WTC11 (cell line): ENCODE data around the gene KCNK17. TPM values are rescaled to one million over a fixed set of nuclear protein-coding genes. Genes with fewer than 3 reads are reported as not detected.

Source experiments
- ATAC-seq: fragments of 200-7000 bp; cut with Tn5 transposase; 2 replicates; pipeline ENCODE4 v1.10.0; 2021; ENCODE audit warnings: mild to moderate bottlenecking, moderate library complexity
- CTCF ChIA-PET: fragments of 300-600 bp; sonication (Branson Sonifier 250); formaldehyde crosslinking; loops from one replicate; lab custom pipeline; 2021; ENCODE audit warnings: antibody characterized with exemption; lab: Charles Lee
- POLR2A ChIA-PET: fragments of 350-600 bp; sonication (Branson Sonifier 250); formaldehyde crosslinking; loops from one replicate; lab custom pipeline; 2021; ENCODE audit warnings: antibody characterized with exemption; lab: Charles Lee
- DNase-seq: peaks from one replicate; pipeline ENCODE4 v3.0.0; 2021; ENCODE audit warnings: low spot score
- H3K27ac Mint-ChIP-seq: 2 replicates; pipeline ENCODE4 v1.8.0; 2021; ENCODE audit warnings: mixed read lengths
- H3K27me3 Mint-ChIP-seq: 2 replicates; pipeline ENCODE4 v1.8.0; 2021; ENCODE audit warnings: low read depth, mild to moderate bottlenecking, moderate library complexity, mixed read lengths
- H3K36me3 Mint-ChIP-seq: 2 replicates; pipeline ENCODE4 v1.8.0; 2021; ENCODE audit warnings: mixed read lengths
- H3K4me1 Mint-ChIP-seq: 2 replicates; pipeline ENCODE4 v1.8.0; 2022; ENCODE audit warnings: mixed read lengths
- H3K4me3 Mint-ChIP-seq: 2 replicates; pipeline ENCODE4 v1.8.0; 2021; ENCODE audit warnings: mild to moderate bottlenecking, moderate library complexity, mixed read lengths
- H3K9me3 Mint-ChIP-seq: 2 replicates; pipeline ENCODE4 v1.8.0; 2021; ENCODE audit warnings: mixed read lengths
- ATF1 ChIP-seq: sonication (generic); formaldehyde crosslinking; IDR thresholded peaks from 2 replicates; pipeline ENCODE4 v1.8.1; 2023; ENCODE audit warnings: mild to moderate bottlenecking, moderate library complexity, missing genetic modification reagents
- ELF4 ChIP-seq: sonication (generic); formaldehyde crosslinking; IDR thresholded peaks from 2 replicates; pipeline ENCODE4 v1.8.1; 2022; ENCODE audit warnings: low read depth, mild to moderate bottlenecking, moderate library complexity, missing genetic modification reagents
- EMX1 ChIP-seq: fragments of 250-450 bp; sonication (Bioruptor Pico); IDR thresholded peaks from 2 replicates; pipeline ENCODE4 v1.8.0; 2021; ENCODE audit warnings: mild to moderate bottlenecking
- FOXJ3 ChIP-seq: sonication (generic); formaldehyde crosslinking; IDR thresholded peaks from 2 replicates; pipeline ENCODE4 v1.9.0; 2021; ENCODE audit warnings: missing genetic modification reagents, mild to moderate bottlenecking, borderline replicate concordance
- FOXP1 ChIP-seq: sonication (generic); formaldehyde crosslinking; IDR thresholded peaks from 2 replicates; pipeline ENCODE4 v1.8.0; 2022; ENCODE audit warnings: missing genetic modification reagents, mild to moderate bottlenecking, moderate library complexity, borderline replicate concordance
- GABPB1 ChIP-seq: sonication (generic); formaldehyde crosslinking; IDR thresholded peaks from 2 replicates; pipeline ENCODE4 v1.8.1; 2023; ENCODE audit warnings: mild to moderate bottlenecking, missing genetic modification reagents
- MYBL2 ChIP-seq: sonication (generic); formaldehyde crosslinking; IDR thresholded peaks from 2 replicates; pipeline ENCODE4 v1.8.1; 2023; ENCODE audit warnings: mild to moderate bottlenecking, moderate library complexity, missing genetic modification reagents
- NFATC4 ChIP-seq: fragments of 250-450 bp; sonication (Bioruptor Pico); IDR thresholded peaks from 2 replicates; pipeline ENCODE4 v1.9.0; 2021; ENCODE audit warnings: mild to moderate bottlenecking
- SOX15 ChIP-seq: fragments of 250-450 bp; sonication (Bioruptor Pico); IDR thresholded peaks from 2 replicates; pipeline ENCODE4 v1.9.0; 2021; ENCODE audit warnings: mild to moderate bottlenecking
- TEAD1 ChIP-seq: sonication (generic); formaldehyde crosslinking; IDR thresholded peaks from 2 replicates; pipeline ENCODE4 v1.8.0; 2022; ENCODE audit warnings: mild to moderate bottlenecking, missing genetic modification reagents
- TP53 ChIP-seq: sonication (generic); formaldehyde crosslinking; IDR thresholded peaks from 2 replicates; pipeline ENCODE4 v1.8.1; 2023; ENCODE audit warnings: mild to moderate bottlenecking, missing genetic modification reagents
- ZNF121 ChIP-seq: sonication (generic); formaldehyde crosslinking; IDR thresholded peaks from 2 replicates; pipeline ENCODE4 v1.8.0; 2023; ENCODE audit warnings: missing genetic modification reagents
- ZNF219 ChIP-seq: sonication (generic); formaldehyde crosslinking; IDR thresholded peaks from 2 replicates; pipeline ENCODE4 v1.8.0; 2023; ENCODE audit warnings: missing genetic modification reagents, mild to moderate bottlenecking, borderline replicate concordance
- ZNF317 ChIP-seq: sonication (generic); formaldehyde crosslinking; IDR thresholded peaks from 2 replicates; pipeline ENCODE4 v1.8.1; 2023; ENCODE audit warnings: low read depth, mild to moderate bottlenecking, moderate library complexity, missing genetic modification reagents, borderline replicate concordance
- total RNA-seq: library from RNA; stranded (reverse); gene quantifications from 3 replicates; pipeline ENCODE4 v1.2.3, GENCODE V29; 2021
- TF ChIP-seq, protein P1 (sequence below): sonication (generic); formaldehyde crosslinking; IDR thresholded peaks from 2 replicates; pipeline ENCODE4 v1.8.0; 2022; ENCODE audit warnings: mild to moderate bottlenecking, missing genetic modification reagents
- TF ChIP-seq, protein P2 (sequence below): sonication (generic); formaldehyde crosslinking; IDR thresholded peaks from 2 replicates; pipeline ENCODE4 v1.8.1; 2023; ENCODE audit warnings: mild to moderate bottlenecking, missing genetic modification reagents
- TF ChIP-seq, protein P3 (sequence below): fragments of 250-450 bp; sonication (Bioruptor Pico); conservative IDR thresholded peaks from 2 replicates; pipeline ENCODE4 v1.9.0; 2021; ENCODE audit warnings: mild to moderate bottlenecking
- TF ChIP-seq, protein P4 (sequence below): sonication (generic); formaldehyde crosslinking; IDR thresholded peaks from 2 replicates; pipeline ENCODE4 v1.8.1; 2022; ENCODE audit warnings: missing genetic modification reagents, borderline replicate concordance
- TF ChIP-seq, protein P5 (sequence below): sonication (generic); formaldehyde crosslinking; IDR thresholded peaks from 2 replicates; pipeline ENCODE4 v1.8.1; 2023; ENCODE audit warnings: mild to moderate bottlenecking, missing genetic modification reagents, borderline replicate concordance
- TF ChIP-seq, protein P6 (sequence below): sonication (generic); formaldehyde crosslinking; IDR thresholded peaks from 2 replicates; pipeline ENCODE4 v1.8.1; 2022; ENCODE audit warnings: mild to moderate bottlenecking, moderate library complexity, missing genetic modification reagents

Gene KCNK17
- total RNA-seq, 1 experiment from 2014 or later, result 2.1 TPM

DNA sequence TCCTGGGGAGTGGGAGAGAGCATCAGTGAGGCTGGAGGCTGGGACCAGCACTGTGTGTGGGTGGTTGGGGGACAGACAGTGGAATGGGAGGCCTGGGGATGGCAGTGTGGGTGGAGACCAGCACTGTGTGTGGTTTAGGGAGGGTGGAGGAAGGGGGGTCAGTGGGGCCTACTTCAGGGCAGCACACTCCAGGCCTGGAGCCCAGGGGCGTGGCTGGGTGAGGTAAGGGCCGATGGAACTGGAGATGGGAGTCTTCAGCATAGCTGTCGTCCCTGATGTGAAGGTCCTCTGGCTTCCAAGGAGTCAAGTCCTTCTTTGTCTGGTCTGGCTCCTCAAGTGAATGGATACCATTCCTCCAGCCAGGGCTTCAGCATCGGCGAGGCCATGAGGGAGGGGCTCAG lies 18.6 kb downstream of the KCNK17 start:
- no peaks in the 10 kb centered on the region for H3K9me3 Mint-ChIP-seq
- no peaks in the 10 kb centered on the region for H3K36me3 Mint-ChIP-seq
- no peak overlapping the region; the same call in 1 of the 2 replicates for H3K27ac Mint-ChIP-seq

More for the DNA sequence above, 18.6 kb downstream of the KCNK17 start:
- DNase-seq (no peak), ATAC-seq (peak; percentile 27)
- TF ChIP-seq, protein P1, sequence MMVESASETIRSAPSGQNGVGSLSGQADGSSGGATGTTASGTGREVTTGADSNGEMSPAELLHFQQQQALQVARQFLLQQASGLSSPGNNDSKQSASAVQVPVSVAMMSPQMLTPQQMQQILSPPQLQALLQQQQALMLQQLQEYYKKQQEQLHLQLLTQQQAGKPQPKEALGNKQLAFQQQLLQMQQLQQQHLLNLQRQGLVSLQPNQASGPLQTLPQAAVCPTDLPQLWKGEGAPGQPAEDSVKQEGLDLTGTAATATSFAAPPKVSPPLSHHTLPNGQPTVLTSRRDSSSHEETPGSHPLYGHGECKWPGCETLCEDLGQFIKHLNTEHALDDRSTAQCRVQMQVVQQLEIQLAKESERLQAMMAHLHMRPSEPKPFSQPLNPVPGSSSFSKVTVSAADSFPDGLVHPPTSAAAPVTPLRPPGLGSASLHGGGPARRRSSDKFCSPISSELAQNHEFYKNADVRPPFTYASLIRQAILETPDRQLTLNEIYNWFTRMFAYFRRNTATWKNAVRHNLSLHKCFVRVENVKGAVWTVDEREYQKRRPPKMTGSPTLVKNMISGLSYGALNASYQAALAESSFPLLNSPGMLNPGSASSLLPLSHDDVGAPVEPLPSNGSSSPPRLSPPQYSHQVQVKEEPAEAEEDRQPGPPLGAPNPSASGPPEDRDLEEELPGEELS (CRISPR knock-in tag), result no peak
- TF ChIP-seq SOX15 (CRISPR knock-in tag), result no peak
- no peak for TF ChIP-seq TP53 (CRISPR knock-in tag)
- no peak for TF ChIP-seq FOXJ3
- TF ChIP-seq GABPB1 (CRISPR knock-in tag), result no peak
- TF ChIP-seq, protein P2, sequence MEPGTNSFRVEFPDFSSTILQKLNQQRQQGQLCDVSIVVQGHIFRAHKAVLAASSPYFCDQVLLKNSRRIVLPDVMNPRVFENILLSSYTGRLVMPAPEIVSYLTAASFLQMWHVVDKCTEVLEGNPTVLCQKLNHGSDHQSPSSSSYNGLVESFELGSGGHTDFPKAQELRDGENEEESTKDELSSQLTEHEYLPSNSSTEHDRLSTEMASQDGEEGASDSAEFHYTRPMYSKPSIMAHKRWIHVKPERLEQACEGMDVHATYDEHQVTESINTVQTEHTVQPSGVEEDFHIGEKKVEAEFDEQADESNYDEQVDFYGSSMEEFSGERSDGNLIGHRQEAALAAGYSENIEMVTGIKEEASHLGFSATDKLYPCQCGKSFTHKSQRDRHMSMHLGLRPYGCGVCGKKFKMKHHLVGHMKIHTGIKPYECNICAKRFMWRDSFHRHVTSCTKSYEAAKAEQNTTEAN (CRISPR knock-in tag), result no peak
- no peak for TF ChIP-seq MYBL2
- TF ChIP-seq EMX1 (CRISPR knock-in tag), result no peak
- no peak for TF ChIP-seq ZNF121 (CRISPR knock-in tag)
- no peak for TF ChIP-seq ATF1
- TF ChIP-seq, protein P3, sequence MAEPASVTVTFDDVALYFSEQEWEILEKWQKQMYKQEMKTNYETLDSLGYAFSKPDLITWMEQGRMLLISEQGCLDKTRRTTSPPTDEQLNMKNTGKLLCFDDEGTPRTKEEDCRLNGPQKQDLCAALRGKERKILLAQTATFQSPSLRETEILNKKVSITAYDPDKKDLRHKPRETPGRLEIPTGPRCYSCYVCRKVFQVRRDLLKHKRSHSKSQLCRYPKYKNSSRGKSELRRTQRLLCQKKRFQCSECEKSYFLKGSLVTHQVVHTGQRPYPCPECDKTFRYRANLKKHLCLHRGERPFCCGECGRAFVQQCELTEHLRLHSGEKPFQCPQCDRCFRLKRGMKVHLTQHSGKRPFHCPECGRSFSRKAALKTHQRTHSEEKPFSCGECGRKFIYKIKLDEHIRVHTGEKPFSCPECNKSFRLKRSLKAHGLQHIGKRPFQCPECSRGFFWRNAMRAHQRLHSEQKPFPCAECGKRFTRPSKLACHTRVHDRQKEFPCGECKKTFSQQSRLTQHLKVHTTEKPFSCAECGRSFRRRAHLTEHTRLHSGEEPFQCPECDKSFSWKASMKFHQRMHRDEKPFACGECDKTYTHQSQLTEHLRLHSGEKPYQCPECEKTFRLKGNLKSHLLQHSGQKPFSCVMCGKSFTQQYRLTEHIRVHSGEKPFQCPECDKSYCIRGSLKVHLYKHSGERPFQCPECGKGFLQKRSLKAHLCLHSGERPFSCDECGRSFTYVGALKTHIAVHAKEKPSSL (CRISPR knock-in tag), result no peak
- TF ChIP-seq, protein P4, sequence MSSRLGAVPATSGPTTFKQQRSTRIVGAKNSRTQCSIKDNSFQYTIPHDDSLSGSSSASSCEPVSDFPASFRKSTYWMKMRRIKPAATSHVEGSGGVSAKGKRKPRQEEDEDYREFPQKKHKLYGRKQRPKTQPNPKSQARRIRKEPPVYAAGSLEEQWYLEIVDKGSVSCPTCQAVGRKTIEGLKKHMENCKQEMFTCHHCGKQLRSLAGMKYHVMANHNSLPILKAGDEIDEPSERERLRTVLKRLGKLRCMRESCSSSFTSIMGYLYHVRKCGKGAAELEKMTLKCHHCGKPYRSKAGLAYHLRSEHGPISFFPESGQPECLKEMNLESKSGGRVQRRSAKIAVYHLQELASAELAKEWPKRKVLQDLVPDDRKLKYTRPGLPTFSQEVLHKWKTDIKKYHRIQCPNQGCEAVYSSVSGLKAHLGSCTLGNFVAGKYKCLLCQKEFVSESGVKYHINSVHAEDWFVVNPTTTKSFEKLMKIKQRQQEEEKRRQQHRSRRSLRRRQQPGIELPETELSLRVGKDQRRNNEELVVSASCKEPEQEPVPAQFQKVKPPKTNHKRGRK (CRISPR knock-in tag), result no peak
- TF ChIP-seq ELF4 (CRISPR knock-in tag), result no peak
- TF ChIP-seq, protein P5, sequence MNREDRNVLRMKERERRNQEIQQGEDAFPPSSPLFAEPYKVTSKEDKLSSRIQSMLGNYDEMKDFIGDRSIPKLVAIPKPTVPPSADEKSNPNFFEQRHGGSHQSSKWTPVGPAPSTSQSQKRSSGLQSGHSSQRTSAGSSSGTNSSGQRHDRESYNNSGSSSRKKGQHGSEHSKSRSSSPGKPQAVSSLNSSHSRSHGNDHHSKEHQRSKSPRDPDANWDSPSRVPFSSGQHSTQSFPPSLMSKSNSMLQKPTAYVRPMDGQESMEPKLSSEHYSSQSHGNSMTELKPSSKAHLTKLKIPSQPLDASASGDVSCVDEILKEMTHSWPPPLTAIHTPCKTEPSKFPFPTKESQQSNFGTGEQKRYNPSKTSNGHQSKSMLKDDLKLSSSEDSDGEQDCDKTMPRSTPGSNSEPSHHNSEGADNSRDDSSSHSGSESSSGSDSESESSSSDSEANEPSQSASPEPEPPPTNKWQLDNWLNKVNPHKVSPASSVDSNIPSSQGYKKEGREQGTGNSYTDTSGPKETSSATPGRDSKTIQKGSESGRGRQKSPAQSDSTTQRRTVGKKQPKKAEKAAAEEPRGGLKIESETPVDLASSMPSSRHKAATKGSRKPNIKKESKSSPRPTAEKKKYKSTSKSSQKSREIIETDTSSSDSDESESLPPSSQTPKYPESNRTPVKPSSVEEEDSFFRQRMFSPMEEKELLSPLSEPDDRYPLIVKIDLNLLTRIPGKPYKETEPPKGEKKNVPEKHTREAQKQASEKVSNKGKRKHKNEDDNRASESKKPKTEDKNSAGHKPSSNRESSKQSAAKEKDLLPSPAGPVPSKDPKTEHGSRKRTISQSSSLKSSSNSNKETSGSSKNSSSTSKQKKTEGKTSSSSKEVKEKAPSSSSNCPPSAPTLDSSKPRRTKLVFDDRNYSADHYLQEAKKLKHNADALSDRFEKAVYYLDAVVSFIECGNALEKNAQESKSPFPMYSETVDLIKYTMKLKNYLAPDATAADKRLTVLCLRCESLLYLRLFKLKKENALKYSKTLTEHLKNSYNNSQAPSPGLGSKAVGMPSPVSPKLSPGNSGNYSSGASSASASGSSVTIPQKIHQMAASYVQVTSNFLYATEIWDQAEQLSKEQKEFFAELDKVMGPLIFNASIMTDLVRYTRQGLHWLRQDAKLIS (CRISPR knock-in tag), result no peak
- TF ChIP-seq, protein P6, sequence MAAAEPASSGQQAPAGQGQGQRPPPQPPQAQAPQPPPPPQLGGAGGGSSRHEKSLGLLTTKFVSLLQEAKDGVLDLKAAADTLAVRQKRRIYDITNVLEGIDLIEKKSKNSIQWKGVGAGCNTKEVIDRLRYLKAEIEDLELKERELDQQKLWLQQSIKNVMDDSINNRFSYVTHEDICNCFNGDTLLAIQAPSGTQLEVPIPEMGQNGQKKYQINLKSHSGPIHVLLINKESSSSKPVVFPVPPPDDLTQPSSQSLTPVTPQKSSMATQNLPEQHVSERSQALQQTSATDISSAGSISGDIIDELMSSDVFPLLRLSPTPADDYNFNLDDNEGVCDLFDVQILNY (CRISPR knock-in tag), result no peak
- TF ChIP-seq NFATC4 (CRISPR knock-in tag), result no peak
- no peak for TF ChIP-seq FOXP1 (CRISPR knock-in tag)
- no peak for TF ChIP-seq ZNF219 (CRISPR knock-in tag)
- TF ChIP-seq TEAD1, result no peak
- TF ChIP-seq ZNF317 (CRISPR knock-in tag), result no peak
- peaks cover 42% of the 10 kb centered on the region for H3K4me1 Mint-ChIP-seq
- peaks cover 7% of the 10 kb centered on the region for H3K27me3 Mint-ChIP-seq
- no peak overlapping the region for H3K4me3 Mint-ChIP-seq
- CTCF ChIA-PET, result interaction anchor here (0.9 to 1.7 kb wide), 2 partner anchors 129 to 298 kb away, joined by 3 read pairs; no protein-coding TSS in a partner anchor
- POLR2A ChIA-PET, result no interaction called here
